Measurements from ENCODE around the gene STKLD1. TPM values are rescaled to one million over a fixed set of nuclear protein-coding genes. Genes with fewer than 3 reads are reported as not detected.
"Not testable (repeated sequence)": the region's sequence is repeated elsewhere in the genome, so short reads cannot be mapped to it uniquely, and the experiment has no call there.

Gene STKLD1
- 1 to 10 TPM in 1 of 4 donors, under 1 TPM in 3; 0.22 to 1.0 (median 0.69) TPM for total RNA-seq

DNA sequence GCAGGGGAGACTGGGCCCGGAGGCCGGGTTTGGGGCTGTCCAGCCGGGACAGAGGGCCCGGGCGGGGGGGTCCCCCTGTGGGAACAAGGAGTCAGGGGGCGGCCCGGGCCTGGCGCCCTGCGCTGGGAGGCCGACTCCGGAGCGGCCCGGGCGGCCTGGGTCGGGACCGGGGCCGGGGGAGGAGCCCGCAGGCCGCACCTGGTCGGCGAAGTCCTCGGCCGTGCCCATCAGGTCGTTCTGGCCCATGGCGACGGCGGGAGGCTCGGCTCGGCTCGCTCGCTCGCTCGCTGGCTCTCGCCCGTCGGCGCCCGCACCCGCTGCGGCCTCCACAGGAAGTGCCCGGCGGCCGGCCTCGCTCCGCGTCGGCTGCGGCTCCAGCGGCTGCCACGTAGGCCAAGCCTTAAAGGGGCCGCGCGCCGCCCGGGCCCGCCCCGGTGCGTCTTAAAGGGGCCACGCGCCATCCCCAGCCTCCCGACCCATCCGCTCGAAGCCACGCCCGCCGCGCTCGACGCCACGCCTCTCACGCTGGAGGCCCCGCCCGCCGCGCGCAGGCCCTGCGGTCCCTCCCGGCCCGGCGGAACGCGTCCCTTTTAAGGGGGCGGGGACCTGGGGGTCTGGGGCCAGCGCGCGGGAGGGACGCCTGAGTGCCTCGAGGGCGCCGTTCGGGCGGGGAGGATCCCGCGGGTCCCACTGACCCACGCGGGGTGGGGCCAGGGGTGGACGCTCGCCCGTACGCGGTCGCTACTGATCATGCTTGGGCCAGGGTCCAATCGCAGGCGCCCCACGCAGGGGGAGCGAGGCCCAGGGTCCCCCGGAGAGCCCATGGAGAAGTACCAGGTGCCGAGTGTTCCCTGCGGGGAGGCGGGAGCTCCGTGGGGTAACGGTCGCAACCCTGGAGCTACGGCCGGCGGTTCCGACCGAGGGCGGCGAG, at the start of gene STKLD1, which contains the start of gene SURF4:
Gene STKLD1, plus strand, starts transcription at position 643 of the 931 bp plus-strand sequence. Its CDS starts 108 bp downstream, at position 751.
Gene SURF4, minus strand, starts transcription at position 337 of the 931 bp plus-strand sequence. Its CDS starts 91 bp downstream, at position 246.
- TF ChIP-seq, protein P1, sequence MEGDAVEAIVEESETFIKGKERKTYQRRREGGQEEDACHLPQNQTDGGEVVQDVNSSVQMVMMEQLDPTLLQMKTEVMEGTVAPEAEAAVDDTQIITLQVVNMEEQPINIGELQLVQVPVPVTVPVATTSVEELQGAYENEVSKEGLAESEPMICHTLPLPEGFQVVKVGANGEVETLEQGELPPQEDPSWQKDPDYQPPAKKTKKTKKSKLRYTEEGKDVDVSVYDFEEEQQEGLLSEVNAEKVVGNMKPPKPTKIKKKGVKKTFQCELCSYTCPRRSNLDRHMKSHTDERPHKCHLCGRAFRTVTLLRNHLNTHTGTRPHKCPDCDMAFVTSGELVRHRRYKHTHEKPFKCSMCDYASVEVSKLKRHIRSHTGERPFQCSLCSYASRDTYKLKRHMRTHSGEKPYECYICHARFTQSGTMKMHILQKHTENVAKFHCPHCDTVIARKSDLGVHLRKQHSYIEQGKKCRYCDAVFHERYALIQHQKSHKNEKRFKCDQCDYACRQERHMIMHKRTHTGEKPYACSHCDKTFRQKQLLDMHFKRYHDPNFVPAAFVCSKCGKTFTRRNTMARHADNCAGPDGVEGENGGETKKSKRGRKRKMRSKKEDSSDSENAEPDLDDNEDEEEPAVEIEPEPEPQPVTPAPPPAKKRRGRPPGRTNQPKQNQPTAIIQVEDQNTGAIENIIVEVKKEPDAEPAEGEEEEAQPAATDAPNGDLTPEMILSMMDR (IDR thresholded peaks at IDR 0.05) = peak in 2 of 5 experiments; percentile 60 to 75
- TF ChIP-seq POLR2A (IDR thresholded peaks at IDR 0.05) (peak; percentile 85 to 93), EP300 (IDR thresholded peaks at IDR 0.05) (peak in 1 of 2 donors; percentile 75)
- peaks cover 0 to 57% (median 37%) of the 10 kb centered on the region in 4 donors for H3K4me1 ChIP-seq
- H3K9me3 ChIP-seq = peaks cover 0 to 5% (median 0%) of the 10 kb centered on the region in 4 donors
- WGBS, 2 donors = 0 to 1% methylated on average over 25 to 40 of the region's 120 CpGs
- H3K4me3 ChIP-seq = peak within 1 kb of the TSS; percentile 83 to 98 (median 94)
- H3K27me3 ChIP-seq = no peaks in the 10 kb centered on the region
- peak within 1 kb of the TSS; percentile 84 to 99 (median 95) for H3K27ac ChIP-seq
- peak; percentile 92 to 94 for DNase-seq (ENCODE audit: low spot score in 2 of 2)
- H3K36me3 ChIP-seq = peaks cover 0 to 11% (median 0%) of the 10 kb centered on the region in 3 donors

DNA sequence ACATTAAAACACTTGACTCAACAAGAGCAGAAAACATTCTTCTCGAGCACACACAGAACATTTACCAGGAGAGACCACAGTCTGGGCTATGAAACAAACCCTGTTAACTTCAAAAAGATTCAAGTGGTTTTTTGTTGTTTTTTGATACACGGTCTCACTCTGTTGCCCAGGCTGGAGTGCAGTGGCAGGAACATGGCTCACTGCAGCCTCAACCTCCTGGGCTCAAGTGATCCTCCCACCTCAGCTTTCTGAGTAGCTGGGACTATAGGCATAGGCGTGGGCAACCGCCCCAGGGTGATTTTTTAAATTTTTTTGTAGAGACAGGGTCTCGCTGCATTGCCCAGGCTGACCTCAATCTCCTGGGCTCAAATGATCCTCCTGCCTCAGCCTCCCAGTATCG, 49.1 kb upstream of the STKLD1 start:
- H3K27me3 ChIP-seq; H3K4me1 ChIP-seq; H3K4me3 ChIP-seq; H3K27ac ChIP-seq; H3K9me3 ChIP-seq; DNase-seq (ENCODE audit: low spot score in 2 of 2): not testable (repeated sequence)
- H3K36me3 ChIP-seq = peaks cover 0 to 32% (median 8%) of the 10 kb centered on the region in 3 donors
- WGBS, 2 donors = 89% methylated on average over 6 of the region's 6 CpGs

DNA sequence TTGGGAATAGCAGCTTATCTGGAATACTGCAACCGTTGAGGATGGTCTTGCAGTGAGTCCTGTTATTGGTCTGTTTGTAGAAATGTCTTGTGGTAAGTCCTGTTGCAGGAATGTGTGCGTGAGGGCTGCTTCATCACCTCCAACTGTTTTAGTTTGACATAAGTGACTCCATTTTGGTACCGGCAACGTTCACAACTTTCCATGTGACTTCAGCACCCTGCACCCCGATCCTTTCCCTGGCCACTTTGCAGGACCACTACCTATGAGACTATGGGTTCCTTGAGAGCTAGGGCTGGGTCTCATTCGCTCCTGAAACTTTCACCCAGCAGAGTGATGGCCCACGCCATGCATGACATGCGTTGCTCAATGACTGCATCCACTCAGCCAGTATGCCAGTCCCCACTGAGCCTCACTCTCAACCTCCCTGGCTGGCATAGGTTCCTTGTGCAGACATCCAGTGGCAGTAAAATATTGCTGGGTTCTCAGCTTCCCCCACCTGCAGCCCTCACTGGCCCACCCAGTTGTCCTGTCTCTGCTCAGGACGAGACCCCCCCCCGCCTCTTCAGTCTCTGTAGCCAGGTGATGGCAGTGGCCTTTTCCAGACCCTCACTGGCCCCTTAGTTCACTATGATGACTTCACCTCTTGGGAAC, 48.2 kb upstream of the STKLD1 start:
- WGBS, 2 donors = 89 to 91% methylated on average over 10 of the region's 10 CpGs
- Histone ChIP-seq H3K27ac (no peak overlapping the region), H3K9me3 (no peaks in the 10 kb centered on the region), H3K4me3 (no peak overlapping the region), H3K36me3 (peaks cover 0 to 41% (median 18%) of the 10 kb centered on the region in 3 donors), H3K4me1 (no peaks in the 10 kb centered on the region), H3K27me3 (no peaks in the 10 kb centered on the region)
- no peak for DNase-seq (ENCODE audit: low spot score in 2 of 2)
- TF ChIP-seq POLR2A (IDR thresholded peaks at IDR 0.05) (no peak), EP300 (IDR thresholded peaks at IDR 0.05) (no peak)
- TF ChIP-seq, protein P1 (IDR thresholded peaks at IDR 0.05) = no peak

DNA sequence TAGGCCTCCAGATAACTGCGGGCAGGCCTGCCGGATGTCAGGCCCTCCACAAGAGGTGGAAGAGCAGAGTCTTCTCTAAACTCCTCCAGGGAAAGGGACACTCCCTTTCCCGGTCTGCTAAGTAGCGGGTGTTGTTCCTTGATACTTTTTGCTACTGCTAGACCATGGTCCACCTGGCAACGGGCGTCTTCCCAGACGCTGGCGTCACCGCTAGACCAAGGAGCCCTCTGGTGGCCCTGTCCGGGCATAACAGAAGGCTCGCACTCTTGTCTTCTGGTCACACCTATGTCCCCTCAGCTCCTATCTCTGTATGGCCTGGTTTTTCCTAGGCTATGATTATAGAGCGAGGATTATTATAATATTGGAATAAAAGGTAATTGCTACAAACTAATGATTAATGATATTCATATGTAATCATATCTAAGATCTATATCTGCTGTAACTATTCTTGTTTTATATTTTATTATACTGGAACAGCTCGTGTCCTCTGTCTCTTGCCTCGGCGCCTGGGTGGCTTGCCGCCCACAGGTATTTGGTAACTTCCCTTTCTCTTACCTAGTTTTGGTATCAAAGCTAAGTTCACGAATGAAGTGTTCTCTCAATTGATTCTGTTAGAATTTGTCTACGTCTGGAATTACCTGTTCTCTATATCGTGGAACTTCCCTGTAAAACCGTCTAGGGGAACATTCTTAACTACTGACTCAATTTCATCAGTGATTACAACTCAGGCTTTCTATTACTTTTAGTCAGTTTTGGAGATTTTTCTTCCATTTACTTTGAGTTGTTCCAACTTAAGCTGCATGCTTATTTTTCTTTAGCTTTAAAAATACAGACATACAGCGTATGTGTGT, 46.6 kb upstream of the STKLD1 start:
- H3K27ac ChIP-seq; H3K9me3 ChIP-seq; DNase-seq (ENCODE audit: low spot score in 2 of 2); H3K4me3 ChIP-seq; H3K27me3 ChIP-seq: not testable (repeated sequence)
- peaks cover 0 to 13% (median 9%) of the 10 kb centered on the region in 4 donors for H3K4me1 ChIP-seq
- TF ChIP-seq, protein P1 (IDR thresholded peaks at IDR 0.05) = peak; percentile 33 to 61 (median 54)
- 52 to 54% methylated on average over 21 of the region's 21 CpGs for WGBS, 2 donors
- peaks cover 4 to 57% (median 31%) of the 10 kb centered on the region in 3 donors for H3K36me3 ChIP-seq

DNA sequence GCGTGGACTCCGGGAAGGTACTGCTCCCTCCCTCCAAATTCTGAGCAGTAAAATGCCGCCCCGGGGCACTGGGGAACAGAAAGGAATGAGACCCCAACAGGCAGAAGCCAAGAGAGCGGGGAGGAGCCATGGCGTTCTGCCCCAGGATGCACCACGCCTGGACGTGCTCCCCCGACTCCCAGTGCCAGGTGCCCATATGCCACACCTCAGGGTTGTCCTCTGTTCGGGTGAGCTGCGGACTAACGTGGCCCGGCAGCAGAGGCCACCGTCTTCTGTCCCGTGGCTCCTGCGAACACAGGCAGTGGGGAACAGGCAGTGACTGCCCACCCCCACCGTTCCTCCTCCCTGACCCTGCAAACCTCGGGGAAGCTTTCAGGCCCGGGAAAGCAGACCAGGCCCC, 44.9 kb upstream of the STKLD1 start:
- WGBS, 2 donors = 80 to 85% methylated on average over 13 to 17 of the region's 19 CpGs
- no peak for TF ChIP-seq POLR2A (IDR thresholded peaks at IDR 0.05)
- TF ChIP-seq EP300 (IDR thresholded peaks at IDR 0.05) = no peak
- TF ChIP-seq, protein P1 (IDR thresholded peaks at IDR 0.05) = no peak
- no peak overlapping the region for H3K4me3 ChIP-seq
- no peaks in the 10 kb centered on the region for H3K9me3 ChIP-seq
- peaks cover 0 to 22% (median 19%) of the 10 kb centered on the region in 4 donors for H3K4me1 ChIP-seq
- DNase-seq (ENCODE audit: low spot score in 2 of 2) = no peak
- H3K27me3 ChIP-seq = no peaks in the 10 kb centered on the region
- no peak overlapping the region for H3K27ac ChIP-seq
- peaks cover 4 to 59% (median 31%) of the 10 kb centered on the region in 3 donors for H3K36me3 ChIP-seq

Data from tibial nerve (tissue), 4 donors.